ENCODE data around the gene NMUR1. TPM values are rescaled to one million over a fixed set of nuclear protein-coding genes. Genes with fewer than 3 reads are reported as not detected.

Gene NMUR1
- polyA plus RNA-seq, 2 of the 4 experiments (the other 2 are of a cell fraction): not detected

GRCh38 chr2:231539991-231540390 is 9.7 kb upstream of the NMUR1 start (continued):
- no peak for TF ChIP-seq HOXB5 (CRISPR knock-in tag; IDR thresholded peaks at IDR 0.05)
- TF ChIP-seq FOSB (CRISPR knock-in tag; IDR thresholded peaks at IDR 0.05): no peak
- TF ChIP-seq CTCF (IDR thresholded peaks at IDR 0.05): no peak
- no peak for TF ChIP-seq JUN (IDR thresholded peaks at IDR 0.05)
- TF ChIP-seq CHD4 (IDR thresholded peaks at IDR 0.05; ENCODE audit: borderline replicate concordance): no peak

- POLR2A ChIA-PET: no interaction called here
- Histone ChIP-seq H3K4me1 (no peaks in the 10 kb centered on the region), H3K9me3 (no peaks in the 10 kb centered on the region), H3K4me2 (no peak overlapping the region), H3K27ac (no peak overlapping the region), H3K4me3 (no peak overlapping the region)
- CTCF ChIA-PET: interaction anchor here (1.3 kb wide), 2 partner anchors 10 to 19 kb away, joined by 3 to 4 read pairs; no protein-coding TSS in a partner anchor
- 90% methylated on average over 2 of the region's 6 CpGs for WGBS (ENCODE audit: missing lambda C conversion rate)
- FAIRE-seq: no peak
- TF ChIP-seq RFX5 (IDR thresholded peaks at IDR 0.05): no peak
- no peak for TF ChIP-seq RARB (CRISPR knock-in tag; IDR thresholded peaks at IDR 0.05)
- TF ChIP-seq NR3C1 (IDR thresholded peaks at IDR 0.05): no peak
- no peak for TF ChIP-seq EHMT2 (IDR thresholded peaks at IDR 0.05; ENCODE audit: low read depth)
- no peak for TF ChIP-seq EHF (CRISPR knock-in tag; IDR thresholded peaks at IDR 0.05)
- TF ChIP-seq MYC (IDR thresholded peaks at IDR 0.05; ENCODE audit: borderline replicate concordance, low read length): no peak
- no peak for TF ChIP-seq POLR2AphosphoS2 (conservative IDR thresholded peaks at IDR 0.05; ENCODE audit: low read length)
- no peak for TF ChIP-seq JUN (IDR thresholded peaks at IDR 0.05)
- no peak for TF ChIP-seq CHD2 (IDR thresholded peaks at IDR 0.05; ENCODE audit: low read length, partially characterized antibody)
- TF ChIP-seq HOXB13 (CRISPR knock-in tag; IDR thresholded peaks at IDR 0.05; ENCODE audit: low read depth): no peak
- TF ChIP-seq E2F6 (IDR thresholded peaks at IDR 0.05; ENCODE audit: borderline replicate concordance, low read depth): no peak
- TF ChIP-seq USF2 (IDR thresholded peaks at IDR 0.05): no peak
- TF ChIP-seq HDAC2 (IDR thresholded peaks at IDR 0.05): no peak
- TF ChIP-seq ZSCAN20 (CRISPR knock-in tag; IDR thresholded peaks at IDR 0.05): no peak
- no peak for TF ChIP-seq MAZ (IDR thresholded peaks at IDR 0.05; ENCODE audit: borderline replicate concordance, low read depth, low read length)
- no peak for TF ChIP-seq ZC3H11A (IDR thresholded peaks at IDR 0.05)
- no peak for TF ChIP-seq RNF2 (IDR thresholded peaks at IDR 0.05; ENCODE audit: borderline replicate concordance, low read depth)
- TF ChIP-seq HEYL (CRISPR knock-in tag; IDR thresholded peaks at IDR 0.05): no peak
- ATAC-seq: no peak
- no peak for DNase-seq (ENCODE audit: low read depth in 1 of 2, low spot score in 1 of 2)
These were observed 5.7 kb upstream of the NMUR1 start for GRCh38 chr2:231535961-231536360.

DNA sequence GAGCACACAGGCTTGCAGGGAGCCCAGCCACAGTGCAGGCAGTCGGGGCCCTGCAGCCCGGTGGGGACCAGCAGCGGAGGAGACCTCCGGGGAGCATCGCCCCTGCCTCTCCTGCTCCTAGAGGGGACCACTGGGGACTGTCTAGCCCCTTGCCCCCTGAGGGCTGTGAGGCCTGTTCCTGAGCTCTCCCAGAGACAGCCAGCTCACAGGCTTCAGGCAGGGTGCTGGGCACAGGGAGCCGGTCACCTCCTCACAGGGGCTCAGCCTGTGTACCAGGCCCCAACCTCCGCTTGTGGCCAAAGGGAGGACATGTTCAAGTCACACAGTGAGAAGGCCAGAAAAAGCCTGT is 3.5 kb upstream of the NMUR1 start:
- no peaks in the 10 kb centered on the region for H3K9me3 ChIP-seq
- ATAC-seq: no peak; a peak in 1 of 6 replicates
- no peak for TF ChIP-seq PHF8 (IDR thresholded peaks at IDR 0.05; ENCODE audit: borderline replicate concordance, low read depth)
- TF ChIP-seq HOXB5 (CRISPR knock-in tag; IDR thresholded peaks at IDR 0.05): no peak
- no peak for TF ChIP-seq ESRRA (IDR thresholded peaks at IDR 0.05; ENCODE audit: borderline replicate concordance, low read length)
- TF ChIP-seq MAFK (IDR thresholded peaks at IDR 0.05; ENCODE audit: partially characterized antibody): no peak
- TF ChIP-seq, protein P1, sequence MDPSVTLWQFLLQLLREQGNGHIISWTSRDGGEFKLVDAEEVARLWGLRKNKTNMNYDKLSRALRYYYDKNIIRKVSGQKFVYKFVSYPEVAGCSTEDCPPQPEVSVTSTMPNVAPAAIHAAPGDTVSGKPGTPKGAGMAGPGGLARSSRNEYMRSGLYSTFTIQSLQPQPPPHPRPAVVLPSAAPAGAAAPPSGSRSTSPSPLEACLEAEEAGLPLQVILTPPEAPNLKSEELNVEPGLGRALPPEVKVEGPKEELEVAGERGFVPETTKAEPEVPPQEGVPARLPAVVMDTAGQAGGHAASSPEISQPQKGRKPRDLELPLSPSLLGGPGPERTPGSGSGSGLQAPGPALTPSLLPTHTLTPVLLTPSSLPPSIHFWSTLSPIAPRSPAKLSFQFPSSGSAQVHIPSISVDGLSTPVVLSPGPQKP (IDR thresholded peaks at IDR 0.05; ENCODE audit: low read depth, low read length): no peak
- TF ChIP-seq GATA3 (IDR thresholded peaks at IDR 0.05; ENCODE audit: borderline replicate concordance): no peak
- TF ChIP-seq JUN (IDR thresholded peaks at IDR 0.05): no peak
- no peak for TF ChIP-seq ZNF302 (CRISPR knock-in tag; IDR thresholded peaks at IDR 0.05)
- TF ChIP-seq ZFP36 (IDR thresholded peaks at IDR 0.05; ENCODE audit: borderline replicate concordance, partially characterized antibody): no peak
- no peak for FAIRE-seq
- H3K4me1 ChIP-seq: peaks cover 4% of the 10 kb centered on the region; the same call in 1 of the 3 replicates
- no peak overlapping the region for H3K4me3 ChIP-seq
- ChIA-PET POLR2A (no interaction called here), CTCF (interaction anchor here (0.6 to 3.3 kb wide), 8 partner anchors 14 to 182 kb away, joined by 3 to 15 read pairs (median 4); no protein-coding TSS in a partner anchor)
- H3K27ac ChIP-seq: no peak overlapping the region
- 20% methylated on average over 1 of the region's 7 CpGs for WGBS (ENCODE audit: missing lambda C conversion rate)
- no peak for DNase-seq (ENCODE audit: low read depth in 1 of 2, low spot score in 1 of 2)
- H3K4me2 ChIP-seq: no peak overlapping the region

Measured in A549 (cell line).